Measurements from ENCODE around the gene HPS4. TPM values are rescaled to one million over a fixed set of nuclear protein-coding genes. Genes with fewer than 3 reads are reported as not detected.

The HPS4 gene
- total RNA-seq, 1 donor from 2014 or later, result 46.1 TPM

DNA sequence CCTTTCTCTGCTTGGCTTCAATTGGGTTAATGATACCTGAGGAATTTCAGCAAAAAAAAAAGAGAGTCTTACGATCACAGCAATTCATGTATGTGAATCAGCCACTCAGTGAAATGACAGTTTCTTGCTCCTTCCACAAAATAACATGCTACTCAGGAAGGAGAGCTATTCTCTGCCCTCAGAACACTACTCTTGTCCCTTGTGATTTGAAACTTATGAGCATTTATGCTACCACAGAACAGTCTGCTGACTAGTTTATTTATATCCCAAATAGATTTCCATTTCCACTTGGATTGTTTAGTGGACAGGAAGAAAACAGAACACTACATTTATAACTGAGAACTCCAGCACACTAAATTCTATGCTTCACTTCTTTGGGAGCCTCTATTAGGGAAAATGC, 20.2 kb upstream of the HPS4 start:
- Mint-ChIP-seq H3K36me3 (peaks cover 40% of the 10 kb centered on the region), H3K27ac (no peak overlapping the region), H3K9me3 (no peaks in the 10 kb centered on the region), H3K4me3 (no peak overlapping the region), H3K27me3 (no peaks in the 10 kb centered on the region), H3K4me1 (ENCODE audit: unreplicated experiment) (no peaks in the 10 kb centered on the region)
- TF ChIP-seq, protein P1, sequence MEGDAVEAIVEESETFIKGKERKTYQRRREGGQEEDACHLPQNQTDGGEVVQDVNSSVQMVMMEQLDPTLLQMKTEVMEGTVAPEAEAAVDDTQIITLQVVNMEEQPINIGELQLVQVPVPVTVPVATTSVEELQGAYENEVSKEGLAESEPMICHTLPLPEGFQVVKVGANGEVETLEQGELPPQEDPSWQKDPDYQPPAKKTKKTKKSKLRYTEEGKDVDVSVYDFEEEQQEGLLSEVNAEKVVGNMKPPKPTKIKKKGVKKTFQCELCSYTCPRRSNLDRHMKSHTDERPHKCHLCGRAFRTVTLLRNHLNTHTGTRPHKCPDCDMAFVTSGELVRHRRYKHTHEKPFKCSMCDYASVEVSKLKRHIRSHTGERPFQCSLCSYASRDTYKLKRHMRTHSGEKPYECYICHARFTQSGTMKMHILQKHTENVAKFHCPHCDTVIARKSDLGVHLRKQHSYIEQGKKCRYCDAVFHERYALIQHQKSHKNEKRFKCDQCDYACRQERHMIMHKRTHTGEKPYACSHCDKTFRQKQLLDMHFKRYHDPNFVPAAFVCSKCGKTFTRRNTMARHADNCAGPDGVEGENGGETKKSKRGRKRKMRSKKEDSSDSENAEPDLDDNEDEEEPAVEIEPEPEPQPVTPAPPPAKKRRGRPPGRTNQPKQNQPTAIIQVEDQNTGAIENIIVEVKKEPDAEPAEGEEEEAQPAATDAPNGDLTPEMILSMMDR (conservative IDR thresholded peaks at IDR 0.05), result no peak
- no peak for DNase-seq (ENCODE audit: extremely low spot score, unreplicated experiment)

DNA sequence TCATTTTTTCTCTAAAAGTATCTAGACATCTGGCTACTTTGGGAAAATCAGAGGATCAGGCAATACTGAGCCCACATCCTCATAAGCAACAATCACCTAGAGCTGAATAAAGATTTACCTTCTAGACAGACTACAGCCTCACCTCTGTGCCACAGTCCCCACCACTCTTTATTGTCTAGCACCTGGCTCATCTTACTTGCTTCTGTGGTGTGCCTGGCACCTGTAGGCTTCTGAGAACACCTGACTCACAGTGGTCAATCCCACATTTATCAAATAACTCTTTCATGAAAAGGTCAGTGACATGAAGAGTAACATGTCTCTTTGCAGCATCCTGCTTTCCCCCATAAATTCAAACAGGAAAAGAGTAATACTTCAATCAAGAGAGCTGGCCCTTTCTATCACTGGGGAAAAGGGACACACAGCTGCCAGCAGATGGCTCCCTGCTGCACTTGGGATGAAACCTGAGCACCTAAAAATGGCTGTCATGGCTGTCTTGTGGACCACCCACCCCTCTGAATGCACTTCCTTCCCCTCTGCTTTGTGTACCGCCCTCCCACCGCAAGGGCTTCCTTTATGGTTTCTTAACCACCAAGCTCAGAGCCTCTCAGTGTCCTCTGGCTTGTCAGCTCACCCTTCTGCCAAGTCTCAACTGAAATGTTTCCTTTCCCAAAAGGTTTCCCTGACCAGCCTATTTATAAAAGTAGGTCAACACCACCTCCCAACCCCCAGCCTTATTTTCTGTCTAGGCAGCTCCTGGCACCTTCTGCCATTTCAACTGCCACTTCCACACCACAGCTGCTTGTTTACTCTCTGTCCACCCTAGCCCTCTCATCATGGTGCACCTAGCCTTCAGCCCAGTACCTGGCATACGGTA, 19.3 kb upstream of the HPS4 start:
- Mint-ChIP-seq H3K27ac (no peak overlapping the region), H3K4me3 (no peak overlapping the region), H3K27me3 (no peaks in the 10 kb centered on the region), H3K4me1 (ENCODE audit: unreplicated experiment) (no peaks in the 10 kb centered on the region), H3K36me3 (peaks cover 40% of the 10 kb centered on the region), H3K9me3 (no peaks in the 10 kb centered on the region)
- DNase-seq (ENCODE audit: extremely low spot score, unreplicated experiment), result no peak
- TF ChIP-seq, protein P1 (conservative IDR thresholded peaks at IDR 0.05), result peak; percentile 72

GRCh38 chr22:26501996-26502395, 18.4 kb upstream of the HPS4 start:
- Mint-ChIP-seq H3K27ac (no peak overlapping the region), H3K9me3 (no peaks in the 10 kb centered on the region), H3K4me1 (ENCODE audit: unreplicated experiment) (no peaks in the 10 kb centered on the region), H3K4me3 (no peak overlapping the region), H3K36me3 (peaks cover 43% of the 10 kb centered on the region), H3K27me3 (no peaks in the 10 kb centered on the region)
- TF ChIP-seq, protein P1 (conservative IDR thresholded peaks at IDR 0.05), result no peak
- DNase-seq (ENCODE audit: extremely low spot score, unreplicated experiment), result no peak

- Mint-ChIP-seq H3K4me1 (ENCODE audit: unreplicated experiment) (no peaks in the 10 kb centered on the region), H3K27ac (no peak overlapping the region), H3K27me3 (no peaks in the 10 kb centered on the region), H3K9me3 (no peaks in the 10 kb centered on the region), H3K36me3 (peaks cover 39% of the 10 kb centered on the region), H3K4me3 (no peak overlapping the region)
- TF ChIP-seq, protein P1 (conservative IDR thresholded peaks at IDR 0.05), result no peak
- no peak for DNase-seq (ENCODE audit: extremely low spot score, unreplicated experiment)
Measured at GRCh38 chr22:26499188-26499703, 15.7 kb upstream of the HPS4 start.

- H3K4me3 Mint-ChIP-seq, result no peak overlapping the region
- H3K36me3 Mint-ChIP-seq, result peaks cover 25% of the 10 kb centered on the region
- H3K27me3 Mint-ChIP-seq, result no peaks in the 10 kb centered on the region
- TF ChIP-seq, protein P1 (conservative IDR thresholded peaks at IDR 0.05), result no peak
- no peak overlapping the region for H3K27ac Mint-ChIP-seq
- H3K9me3 Mint-ChIP-seq, result no peaks in the 10 kb centered on the region
- no peak for DNase-seq (ENCODE audit: extremely low spot score, unreplicated experiment)
- no peaks in the 10 kb centered on the region for H3K4me1 Mint-ChIP-seq (ENCODE audit: unreplicated experiment)
Measured at GRCh38 chr22:26496456-26496855, 12.9 kb upstream of the HPS4 start.

Measured in type B pancreatic cell (in vitro differentiated cells).